ENCODE results near the gene GSTCD. TPM values are rescaled to one million over a fixed set of nuclear protein-coding genes. Genes with fewer than 3 reads are reported as not detected.

GSTCD gene
- total RNA-seq (10 to 100 TPM; 14.0 to 17.9 TPM), polyA plus RNA-seq (1 to 10 TPM; 1.5 to 2.9 TPM)
- long read RNA-seq, donor 1, full-length matches to known transcripts: 2 of 2 reads
- long read RNA-seq, donor 1, partial matches to known transcripts: 0 of 2 reads
- long read RNA-seq, donor 1, other reads (novel, unspliced or antisense): 0 of 2 reads
- long read RNA-seq, donor 2, partial matches to known transcripts: 0 of 1 reads
- long read RNA-seq, donor 2, other reads (novel, unspliced or antisense): 0 of 1 reads
- long read RNA-seq, donor 3: 0 reads
- long read RNA-seq, donor 4, full-length matches to known transcripts: 1 of 1 reads
- long read RNA-seq, donor 4, partial matches to known transcripts: 0 of 1 reads
- long read RNA-seq, donor 4, other reads (novel, unspliced or antisense): 0 of 1 reads
- long read RNA-seq, donor 5: 0 reads

- Histone ChIP-seq H3K27me3 (ENCODE audit: control insufficient read depth in 3 of 3, insufficient read depth in 3 of 3, low read length in 2 of 3) (no peaks in the 10 kb centered on the region), H3K4me3 (peak within 1 kb of the TSS; percentile 93), H3K27ac (ENCODE audit: low read depth in 1 of 2, low read length in 1 of 2) (peak within 1 kb of the TSS; percentile 87 to 95), H3K9ac (ENCODE audit: insufficient read depth in 1 of 2, low read length in 2 of 2) (peak within 1 kb of the TSS; percentile 94 to 99), H3K9me3 (ENCODE audit: control insufficient read depth in 4 of 4, insufficient read depth in 3 of 4, low read length in 3 of 4) (no peaks in the 10 kb centered on the region), H3K4me1 (ENCODE audit: control insufficient read depth in 5 of 5, insufficient read depth in 5 of 5, low read length in 5 of 5) (peaks cover 0 to 19% (median 8%) of the 10 kb centered on the region in 5 donors), H3K36me3 (ENCODE audit: control insufficient read depth in 4 of 4, insufficient read depth in 4 of 4, low read length in 4 of 4) (peaks cover 0 to 10% (median 2%) of the 10 kb centered on the region in 4 donors)
- no peak for TF ChIP-seq CTCF (IDR thresholded peaks at IDR 0.05; ENCODE audit: control extremely low read depth, extremely low read depth)
- 0% methylated on average over 63 of the region's 63 CpGs for WGBS, 2 donors
- ATAC-seq (ENCODE audit: insufficient read depth, low FRiP score) (peak; percentile 99), DNase-seq (peak; percentile 96 to 98 (median 97))
Measured at GRCh38 chr4:105708181-105709080, at the start of gene GSTCD, which contains the start of gene INTS12. Gene GSTCD (plus strand): TSS chr4:105708784. CDS start chr4:105717614, 8,830 bp downstream. Gene INTS12 (minus strand): TSS chr4:105708689. CDS start chr4:105700005, 8,684 bp downstream.

DNA sequence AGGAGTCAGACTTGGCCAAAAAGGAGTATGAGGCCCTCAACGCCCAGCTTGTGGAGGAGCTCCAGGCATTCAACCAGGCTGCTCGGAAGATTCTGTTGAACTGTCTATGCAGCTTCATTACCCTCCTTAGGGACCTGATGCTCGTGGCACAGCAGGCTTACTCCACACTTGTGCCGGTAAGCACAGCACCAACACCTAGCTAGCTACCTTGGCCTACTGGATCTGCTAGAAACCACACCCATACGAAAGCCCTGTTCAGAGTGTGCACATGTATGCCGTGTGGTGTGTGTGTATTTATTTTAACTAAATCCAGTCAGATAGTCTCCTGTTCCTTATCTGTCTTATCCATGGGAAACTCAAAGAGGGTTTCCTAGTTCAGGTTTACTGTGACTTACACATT, 49.4 kb upstream of the GSTCD start:
- DNase-seq: no peak
- H3K27ac ChIP-seq (ENCODE audit: low read depth in 1 of 2, low read length in 1 of 2): no peak overlapping the region
- TF ChIP-seq CTCF (IDR thresholded peaks at IDR 0.05; ENCODE audit: control extremely low read depth, extremely low read depth): no peak
- H3K27me3 ChIP-seq (ENCODE audit: control insufficient read depth in 3 of 3, insufficient read depth in 3 of 3, low read length in 2 of 3): no peaks in the 10 kb centered on the region
- WGBS, 2 donors: 85 to 89% methylated on average over 6 of the region's 6 CpGs
- H3K4me3 ChIP-seq: no peak overlapping the region
- H3K9ac ChIP-seq (ENCODE audit: insufficient read depth in 1 of 2, low read length in 2 of 2): no peak overlapping the region
- H3K4me1 ChIP-seq (ENCODE audit: control insufficient read depth in 5 of 5, insufficient read depth in 5 of 5, low read length in 5 of 5): no peaks in the 10 kb centered on the region
- H3K36me3 ChIP-seq (ENCODE audit: control insufficient read depth in 4 of 4, insufficient read depth in 4 of 4, low read length in 4 of 4): no peaks in the 10 kb centered on the region
- no peak for ATAC-seq (ENCODE audit: insufficient read depth, low FRiP score)
- H3K9me3 ChIP-seq (ENCODE audit: control insufficient read depth in 4 of 4, insufficient read depth in 3 of 4, low read length in 3 of 4): no peaks in the 10 kb centered on the region

- Histone ChIP-seq H3K36me3 (ENCODE audit: control insufficient read depth in 4 of 4, insufficient read depth in 4 of 4, low read length in 4 of 4) (no peaks in the 10 kb centered on the region), H3K9me3 (ENCODE audit: control insufficient read depth in 4 of 4, insufficient read depth in 3 of 4, low read length in 3 of 4) (no peaks in the 10 kb centered on the region), H3K27ac (ENCODE audit: low read depth in 1 of 2, low read length in 1 of 2) (no peak overlapping the region), H3K4me3 (no peak overlapping the region), H3K27me3 (ENCODE audit: control insufficient read depth in 3 of 3, insufficient read depth in 3 of 3, low read length in 2 of 3) (no peaks in the 10 kb centered on the region), H3K4me1 (ENCODE audit: control insufficient read depth in 5 of 5, insufficient read depth in 5 of 5, low read length in 5 of 5) (no peaks in the 10 kb centered on the region), H3K9ac (ENCODE audit: insufficient read depth in 1 of 2, low read length in 2 of 2) (no peak overlapping the region)
- DNase-seq (no peak), ATAC-seq (ENCODE audit: insufficient read depth, low FRiP score) (no peak)
- TF ChIP-seq CTCF (IDR thresholded peaks at IDR 0.05; ENCODE audit: control extremely low read depth, extremely low read depth): no peak
- 97% methylated on average over 3 of the region's 3 CpGs for WGBS, 2 donors
Measured at GRCh38 chr4:105661028-105661427, 47.6 kb upstream of the GSTCD start.

Measured in lung (tissue), 16 donors.